ENCODE results near the gene CDX2. TPM values are rescaled to one million over a fixed set of nuclear protein-coding genes. Genes with fewer than 3 reads are reported as not detected.
"Not testable (repeated sequence)": the region's sequence is repeated elsewhere in the genome, so short reads cannot be mapped to it uniquely, and the experiment has no call there.

Gene CDX2
- not detected in 2 replicates for total RNA-seq (2014; rRNA removed; shearing (Covaris generic))

GRCh38 chr13:27969082-27969865 lies at the start of gene CDX2:
Gene CDX2 (minus strand): TSS chr13:27969315. CDS start chr13:27969006, 309 bp downstream.
- DNase-seq (ENCODE audit: low read depth), result no peak

- DNase-seq (ENCODE audit: low read depth), result no peak
Measured at GRCh38 chr13:28014301-28014700, 45.2 kb upstream of the CDX2 start.

- DNase-seq (ENCODE audit: low read depth), result no peak
Measured at GRCh38 chr13:28013482-28013881, 44.4 kb upstream of the CDX2 start.

- no peak for DNase-seq (ENCODE audit: low read depth)
Measured at GRCh38 chr13:28012896-28013295, 43.8 kb upstream of the CDX2 start.

GRCh38 chr13:28012383-28012782 lies 43.3 kb upstream of the CDX2 start:
- no peak for DNase-seq (ENCODE audit: low read depth)

- DNase-seq (ENCODE audit: low read depth), result no peak
Measured at GRCh38 chr13:28010046-28010445, 40.9 kb upstream of the CDX2 start.

- DNase-seq (ENCODE audit: low read depth), result not testable (repeated sequence)
Measured at GRCh38 chr13:28005016-28005415, 35.9 kb upstream of the CDX2 start.

- DNase-seq (ENCODE audit: low read depth), result no peak
Measured at GRCh38 chr13:28002886-28003698, 34.0 kb upstream of the CDX2 start.

GRCh38 chr13:28001837-28002473 lies 32.8 kb upstream of the CDX2 start:
- DNase-seq (ENCODE audit: low read depth), result no peak

- no peak for DNase-seq (ENCODE audit: low read depth)
Measured at GRCh38 chr13:28001049-28001448, 31.9 kb upstream of the CDX2 start.

GRCh38 chr13:28000567-28000966 lies 31.5 kb upstream of the CDX2 start:
- no peak for DNase-seq (ENCODE audit: low read depth)

- peak; percentile 15 for DNase-seq (ENCODE audit: low read depth)
Measured at GRCh38 chr13:27997904-27998522, 28.9 kb upstream of the CDX2 start.

GRCh38 chr13:27991881-27992280 lies 22.8 kb upstream of the CDX2 start:
- no peak for DNase-seq (ENCODE audit: low read depth)

- no peak for DNase-seq (ENCODE audit: low read depth)
Measured at GRCh38 chr13:27988520-27988919, 19.4 kb upstream of the CDX2 start, which contains the start of gene URAD. Gene URAD (minus strand): TSS chr13:27988693. CDS start chr13:27988637, 56 bp downstream.

GRCh38 chr13:27985600-27985999 lies 16.5 kb upstream of the CDX2 start:
- DNase-seq (ENCODE audit: low read depth), result no peak

- DNase-seq (ENCODE audit: low read depth), result no peak
Measured at GRCh38 chr13:27982361-27982760, 13.2 kb upstream of the CDX2 start.

- no peak for DNase-seq (ENCODE audit: low read depth)
Measured at GRCh38 chr13:27981006-27981708, 12.0 kb upstream of the CDX2 start.

- DNase-seq (ENCODE audit: low read depth), result no peak
Measured at GRCh38 chr13:27980280-27980998, 11.3 kb upstream of the CDX2 start.

GRCh38 chr13:27979765-27980279 lies 10.7 kb upstream of the CDX2 start:
- DNase-seq (ENCODE audit: low read depth), result no peak

GRCh38 chr13:27979001-27979643 lies 10.0 kb upstream of the CDX2 start:
- DNase-seq (ENCODE audit: low read depth), result no peak
